ENCODE measurements around the gene CFAP298. TPM values are rescaled to one million over a fixed set of nuclear protein-coding genes. Genes with fewer than 3 reads are reported as not detected.

CFAP298 gene
- polyA plus RNA-seq, 3 donors: 18.7 to 28.7 (median 26.5) TPM

DNA sequence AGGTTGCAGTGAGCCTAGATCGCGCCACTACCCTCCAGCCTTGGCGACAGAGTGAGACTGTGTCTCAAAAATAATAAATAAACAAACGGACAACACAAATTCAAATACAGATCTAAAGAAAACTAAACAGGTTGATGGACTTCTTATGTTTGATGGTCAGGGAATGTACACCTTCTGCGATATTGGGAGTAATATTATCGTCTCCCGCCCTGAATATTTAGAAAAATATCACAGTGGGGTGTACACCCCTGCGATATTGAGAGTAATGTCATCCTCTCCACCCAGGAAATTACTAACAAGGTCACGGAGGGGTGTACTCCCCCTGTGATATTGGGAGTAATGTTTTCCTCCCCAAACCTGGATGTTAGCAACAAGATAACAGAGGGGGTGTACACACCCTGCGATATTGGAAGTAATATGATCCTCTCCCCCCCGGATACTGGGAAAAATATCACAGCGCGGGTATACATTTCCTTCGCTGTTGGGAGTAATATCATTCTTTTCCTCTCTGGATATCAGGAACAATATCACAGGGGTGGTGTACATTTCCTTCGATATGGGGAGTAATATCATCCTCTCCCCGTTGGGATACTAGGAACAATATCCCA lies 1.4 kb upstream of the CFAP298 start:
- WGBS (ENCODE audit: insufficient coverage): no CpG with 5 or more reads among the region's 16 CpGs
- H2AFZ ChIP-seq (ENCODE audit: insufficient read depth, low read depth, low read length, poor library complexity, severe bottlenecking): peak overlapping the region; percentile 97
- peak overlapping the region in 4 of 7 donors; percentile 94 to 99 (median 98) for H3K27ac Mint-ChIP-seq

DNA sequence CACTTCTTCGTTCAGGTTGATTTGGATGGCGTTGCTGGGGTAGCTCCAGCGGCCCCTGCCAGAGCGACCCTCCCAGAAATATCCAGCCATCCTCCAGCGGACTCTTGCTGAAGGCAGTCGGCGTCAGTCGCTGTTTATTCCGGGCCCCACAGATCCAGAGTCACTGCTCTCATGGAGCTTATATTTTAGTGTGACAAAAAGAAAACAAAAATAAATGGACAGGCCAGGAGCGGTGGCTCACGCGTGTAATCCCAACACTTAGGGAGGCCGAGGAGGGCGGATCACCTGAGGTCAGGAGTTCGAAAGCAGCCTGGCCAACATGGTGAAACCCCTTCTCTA lies 791 bp upstream of the CFAP298 start:
- TF ChIP-seq, protein P1, sequence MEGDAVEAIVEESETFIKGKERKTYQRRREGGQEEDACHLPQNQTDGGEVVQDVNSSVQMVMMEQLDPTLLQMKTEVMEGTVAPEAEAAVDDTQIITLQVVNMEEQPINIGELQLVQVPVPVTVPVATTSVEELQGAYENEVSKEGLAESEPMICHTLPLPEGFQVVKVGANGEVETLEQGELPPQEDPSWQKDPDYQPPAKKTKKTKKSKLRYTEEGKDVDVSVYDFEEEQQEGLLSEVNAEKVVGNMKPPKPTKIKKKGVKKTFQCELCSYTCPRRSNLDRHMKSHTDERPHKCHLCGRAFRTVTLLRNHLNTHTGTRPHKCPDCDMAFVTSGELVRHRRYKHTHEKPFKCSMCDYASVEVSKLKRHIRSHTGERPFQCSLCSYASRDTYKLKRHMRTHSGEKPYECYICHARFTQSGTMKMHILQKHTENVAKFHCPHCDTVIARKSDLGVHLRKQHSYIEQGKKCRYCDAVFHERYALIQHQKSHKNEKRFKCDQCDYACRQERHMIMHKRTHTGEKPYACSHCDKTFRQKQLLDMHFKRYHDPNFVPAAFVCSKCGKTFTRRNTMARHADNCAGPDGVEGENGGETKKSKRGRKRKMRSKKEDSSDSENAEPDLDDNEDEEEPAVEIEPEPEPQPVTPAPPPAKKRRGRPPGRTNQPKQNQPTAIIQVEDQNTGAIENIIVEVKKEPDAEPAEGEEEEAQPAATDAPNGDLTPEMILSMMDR (IDR thresholded peaks at IDR 0.05): no peak
- peaks cover 3 to 15% (median 7%) of the 10 kb centered on the region in 3 donors for H3K27me3 Mint-ChIP-seq (ENCODE audit: low read depth in 3 of 3)
- H3K27ac Mint-ChIP-seq: peak overlapping the region; percentile 93 to 99 (median 98)
- H3K9me3 ChIP-seq (replicated peaks in 1 of 2; ENCODE audit: control insufficient read depth in 1 of 2, insufficient read depth in 1 of 2, low read length in 2 of 2): no peaks in the 10 kb centered on the region
- H3K9me3 Mint-ChIP-seq: no peaks in the 10 kb centered on the region
- no peak for DNase-seq
- no peaks in the 10 kb centered on the region for H3K27me3 ChIP-seq (ENCODE audit: control insufficient read depth in 2 of 2, insufficient read depth in 2 of 2, low read length in 2 of 2)
- peaks cover 21% of the 10 kb centered on the region for H3K79me2 ChIP-seq (ENCODE audit: insufficient read depth, low read length)
- H3K4me1 Mint-ChIP-seq: peaks cover 16% of the 10 kb centered on the region
- H3K4me3 Mint-ChIP-seq: peak overlapping the region; percentile 95 to 99
- peak overlapping the region; percentile 82 for H3K9ac ChIP-seq (ENCODE audit: insufficient read depth, low read length, poor library complexity, severe bottlenecking)
- H3K27ac ChIP-seq (ENCODE audit: low read depth in 1 of 2, low read length in 2 of 2): peak overlapping the region; percentile 55 to 85
- peak overlapping the region; percentile 53 to 94 (median 84) for H3K4me3 ChIP-seq (replicated peaks in 1 of 3; ENCODE audit: low read depth in 2 of 3, low read length in 3 of 3)
- intact Hi-C loops (cut with micrococcal nuclease): no loop called here
- peaks cover 16 to 20% of the 10 kb centered on the region in 2 donors for H3K4me1 ChIP-seq (ENCODE audit: control insufficient read depth in 1 of 2, insufficient read depth in 2 of 2, low read length in 2 of 2)
- peak overlapping the region; percentile 96 for H3K4me2 ChIP-seq (replicated peaks; ENCODE audit: extremely low read depth, low read length, poor library complexity, severe bottlenecking)
- no peaks in the 10 kb centered on the region for H4K20me1 ChIP-seq (ENCODE audit: insufficient read depth, low read length)
- 3% methylated on average over 5 of the region's 15 CpGs for WGBS (ENCODE audit: insufficient coverage)
- H3K36me3 ChIP-seq (replicated peaks in 1 of 2; ENCODE audit: control insufficient read depth in 1 of 2, insufficient read depth in 2 of 2, low read length in 2 of 2): peaks cover 8 to 20% of the 10 kb centered on the region in 2 donors
- peak overlapping the region; percentile 97 for H2AFZ ChIP-seq (ENCODE audit: insufficient read depth, low read depth, low read length, poor library complexity, severe bottlenecking)
- peaks cover 12% of the 10 kb centered on the region in 2 donors for H3K36me3 Mint-ChIP-seq

More for the DNA sequence above, 1.4 kb upstream of the CFAP298 start:
- H3K4me3 Mint-ChIP-seq: peak overlapping the region; percentile 95 to 99
- no peak for DNase-seq
- TF ChIP-seq, protein P1 (IDR thresholded peaks at IDR 0.05): no peak
- H3K36me3 ChIP-seq (replicated peaks in 1 of 2; ENCODE audit: control insufficient read depth in 1 of 2, insufficient read depth in 2 of 2, low read length in 2 of 2): peaks cover 8 to 15% of the 10 kb centered on the region in 2 donors
- H3K9me3 Mint-ChIP-seq: no peaks in the 10 kb centered on the region
- H4K20me1 ChIP-seq (ENCODE audit: insufficient read depth, low read length): no peaks in the 10 kb centered on the region
- H3K9ac ChIP-seq (ENCODE audit: insufficient read depth, low read length, poor library complexity, severe bottlenecking): peak overlapping the region; percentile 82
- intact Hi-C loops (cut with micrococcal nuclease): no loop called here
- peaks cover 16 to 20% of the 10 kb centered on the region in 2 donors for H3K4me1 ChIP-seq (ENCODE audit: control insufficient read depth in 1 of 2, insufficient read depth in 2 of 2, low read length in 2 of 2)
- no peaks in the 10 kb centered on the region for H3K9me3 ChIP-seq (replicated peaks in 1 of 2; ENCODE audit: control insufficient read depth in 1 of 2, insufficient read depth in 1 of 2, low read length in 2 of 2)
- peak overlapping the region; percentile 53 to 94 (median 84) for H3K4me3 ChIP-seq (replicated peaks in 1 of 3; ENCODE audit: low read depth in 2 of 3, low read length in 3 of 3)
- H3K79me2 ChIP-seq (ENCODE audit: insufficient read depth, low read length): peaks cover 21% of the 10 kb centered on the region
- peak overlapping the region in 1 of 2 donors; percentile 85 for H3K27ac ChIP-seq (ENCODE audit: low read depth in 1 of 2, low read length in 2 of 2)
- H3K36me3 Mint-ChIP-seq: peaks cover 9 to 10% of the 10 kb centered on the region in 2 donors
- peak overlapping the region; percentile 96 for H3K4me2 ChIP-seq (replicated peaks; ENCODE audit: extremely low read depth, low read length, poor library complexity, severe bottlenecking)
- peaks cover 16% of the 10 kb centered on the region for H3K4me1 Mint-ChIP-seq
- H3K27me3 Mint-ChIP-seq (ENCODE audit: low read depth in 3 of 3): peaks cover 5 to 17% (median 7%) of the 10 kb centered on the region in 3 donors
- no peaks in the 10 kb centered on the region for H3K27me3 ChIP-seq (ENCODE audit: control insufficient read depth in 2 of 2, insufficient read depth in 2 of 2, low read length in 2 of 2)

All from CD14-positive monocyte (primary cell).